CD14-positive monocyte (primary cell): ENCODE data around the gene DSCAML1. TPM values are rescaled to one million over a fixed set of nuclear protein-coding genes. Genes with fewer than 3 reads are reported as not detected.

Source experiments
- DNase-seq, 3 donors: peaks; one replicate each; pipeline ENCODE4 v3.0.0-alpha.2; 2011 to 2022
- H2AFZ ChIP-seq: 2 replicates; pipeline ENCODE4 v1.6.0; 2012; ENCODE audit warnings: mild to moderate bottlenecking, low read depth, low read length, inconsistent platforms; ENCODE audit not compliant: insufficient read depth, poor library complexity, severe bottlenecking
- H3K27ac ChIP-seq, 2 donors: 1 replicate in 1 of 2; 2 replicates in 1 of 2; pipeline ENCODE4 v1.5.1; 2012 to 2013; ENCODE audit warnings: low read length in 2 of 2, control low read depth in 1 of 2, inconsistent platforms in 1 of 2, low read depth in 1 of 2, mild to moderate bottlenecking in 1 of 2
- H3K27me3 ChIP-seq, 2 donors: one replicate each; pipeline versions ENCODE4 v1.6.0 to v1.6.1; 2011 to 2013; ENCODE audit warnings: low read length in 2 of 2; ENCODE audit not compliant: control insufficient read depth in 2 of 2, insufficient read depth in 2 of 2
- H3K36me3 ChIP-seq, 2 donors: replicated peaks in 1 of 2; 1 replicate in 1 of 2; 2 replicates in 1 of 2; pipeline versions ENCODE4 v1.5.1 to v1.6.1; 2012 to 2013; ENCODE audit warnings: low read length in 2 of 2, control low read depth in 1 of 2, inconsistent platforms in 1 of 2, mild to moderate bottlenecking in 1 of 2; ENCODE audit not compliant: insufficient read depth in 2 of 2, control insufficient read depth in 1 of 2
- H3K4me1 ChIP-seq, 2 donors: 1 replicate in 1 of 2; 2 replicates in 1 of 2; pipeline versions ENCODE4 v1.5.1 to v1.6.1; 2012 to 2013; ENCODE audit warnings: low read length in 2 of 2, control low read depth in 1 of 2, inconsistent platforms in 1 of 2, mild to moderate bottlenecking in 1 of 2, moderate library complexity in 1 of 2; ENCODE audit not compliant: insufficient read depth in 2 of 2, control insufficient read depth in 1 of 2
- H3K4me2 ChIP-seq: replicated peaks from 2 replicates; pipeline ENCODE3; 2012; ENCODE audit warnings: low read length, moderate library complexity, mild to moderate bottlenecking; ENCODE audit not compliant: poor library complexity, severe bottlenecking; ENCODE audit errors: extremely low read depth
- H3K4me3 ChIP-seq, 3 experiments: fragments of 200-600 bp in 1 of 3; sonication (generic) in 1 of 3; replicated peaks in 1 of 3; 1 replicate in 2 of 3; 2 replicates in 1 of 3; pipeline ENCODE4 v1.5.1; 2011 to 2013; ENCODE audit warnings: low read length in 3 of 3, mild to moderate bottlenecking in 3 of 3, control low read depth in 2 of 3, low read depth in 2 of 3, inconsistent platforms in 1 of 3, moderate library complexity in 1 of 3
- H3K79me2 ChIP-seq: 2 replicates; pipeline ENCODE4 v1.6.0; 2012; ENCODE audit warnings: mild to moderate bottlenecking, control low read depth, inconsistent platforms, low read length, moderate library complexity; ENCODE audit not compliant: insufficient read depth
- H3K9ac ChIP-seq: 2 replicates; pipeline ENCODE4 v1.6.0; 2017; ENCODE audit warnings: low read length, mild to moderate bottlenecking; ENCODE audit not compliant: insufficient read depth, poor library complexity, severe bottlenecking
- H3K9me3 ChIP-seq, 2 donors: replicated peaks in 1 of 2; 1 replicate in 1 of 2; 2 replicates in 1 of 2; pipeline versions ENCODE4 v1.5.1 to v1.6.1; 2012 to 2013; ENCODE audit warnings: low read length in 2 of 2, control low read depth in 1 of 2; ENCODE audit not compliant: control insufficient read depth in 1 of 2, insufficient read depth in 1 of 2
- H4K20me1 ChIP-seq: 2 replicates; pipeline ENCODE4 v1.6.0; 2012; ENCODE audit warnings: mild to moderate bottlenecking, low read length, control low read depth, moderate library complexity; ENCODE audit not compliant: insufficient read depth
- H3K27ac Mint-ChIP-seq, 7 donors: one replicate each; pipeline ENCODE4 v1.8.0; 2020; ENCODE audit warnings: mild to moderate bottlenecking in 7 of 7, mixed read lengths in 7 of 7, moderate library complexity in 6 of 7, inconsistent platforms in 2 of 7
- H3K27me3 Mint-ChIP-seq, 3 donors: one replicate each; pipeline ENCODE4 v1.8.0; 2021 to 2022; ENCODE audit warnings: low read depth in 3 of 3, mild to moderate bottlenecking in 3 of 3, mixed read lengths in 3 of 3, moderate library complexity in 3 of 3, inconsistent platforms in 1 of 3
- H3K36me3 Mint-ChIP-seq, 2 donors: one replicate each; pipeline ENCODE4 v1.8.0; 2020; ENCODE audit warnings: mixed read lengths in 2 of 2, inconsistent platforms in 1 of 2, mild to moderate bottlenecking in 1 of 2
- H3K4me1 Mint-ChIP-seq: one replicate; pipeline ENCODE4 v1.8.0; 2020; ENCODE audit warnings: mild to moderate bottlenecking, mixed read lengths
- H3K4me3 Mint-ChIP-seq, 2 donors: one replicate each; pipeline ENCODE4 v1.8.0; 2020; ENCODE audit warnings: mild to moderate bottlenecking in 2 of 2, mixed read lengths in 2 of 2, moderate library complexity in 1 of 2
- H3K9me3 Mint-ChIP-seq, 7 donors: one replicate each; pipeline ENCODE4 v1.8.0; 2020 to 2022; ENCODE audit warnings: mixed read lengths in 7 of 7, mild to moderate bottlenecking in 6 of 7, moderate library complexity in 6 of 7, inconsistent platforms in 2 of 7
- CTCF ChIP-seq: fragments of 200-600 bp; IDR thresholded peaks from one replicate; pipeline ENCODE4 v1.8.0; 2022; ENCODE audit warnings: antibody characterized with exemption, mild to moderate bottlenecking
- WGBS: methylation state at CpG from one replicate; pipeline ENCODE4 v1.1.5; 2013; ENCODE audit warnings: missing lambda C conversion rate; ENCODE audit not compliant: insufficient coverage; 5-methylcytosine and 5-hydroxymethylcytosine counted together
- intact Hi-C, 2 donors: fragments of 100-400 bp; cut with micrococcal nuclease; formaldehyde crosslinking; loops; one replicate each; pipeline versions ENCODE4 v1.15.0 to v1.15.1; 2023
- polyA plus RNA-seq, 3 donors: library from polyadenylated mRNA; depleted of rRNA in 1 of 3; unstranded in 2 of 3; stranded (reverse) in 1 of 3; fragments of 300-500 nt in 2 of 3; fragments of >200 nt in 1 of 3; fragmentation: Illumina TruSeq in 2 of 3; gene quantifications; 1 replicate in 2 of 3; 2 replicates in 1 of 3; pipeline ENCODE4 v1.2.3, GENCODE V29; 2012 to 2021

Gene DSCAML1
- polyA plus RNA-seq, 3 donors, result not detected

DNA sequence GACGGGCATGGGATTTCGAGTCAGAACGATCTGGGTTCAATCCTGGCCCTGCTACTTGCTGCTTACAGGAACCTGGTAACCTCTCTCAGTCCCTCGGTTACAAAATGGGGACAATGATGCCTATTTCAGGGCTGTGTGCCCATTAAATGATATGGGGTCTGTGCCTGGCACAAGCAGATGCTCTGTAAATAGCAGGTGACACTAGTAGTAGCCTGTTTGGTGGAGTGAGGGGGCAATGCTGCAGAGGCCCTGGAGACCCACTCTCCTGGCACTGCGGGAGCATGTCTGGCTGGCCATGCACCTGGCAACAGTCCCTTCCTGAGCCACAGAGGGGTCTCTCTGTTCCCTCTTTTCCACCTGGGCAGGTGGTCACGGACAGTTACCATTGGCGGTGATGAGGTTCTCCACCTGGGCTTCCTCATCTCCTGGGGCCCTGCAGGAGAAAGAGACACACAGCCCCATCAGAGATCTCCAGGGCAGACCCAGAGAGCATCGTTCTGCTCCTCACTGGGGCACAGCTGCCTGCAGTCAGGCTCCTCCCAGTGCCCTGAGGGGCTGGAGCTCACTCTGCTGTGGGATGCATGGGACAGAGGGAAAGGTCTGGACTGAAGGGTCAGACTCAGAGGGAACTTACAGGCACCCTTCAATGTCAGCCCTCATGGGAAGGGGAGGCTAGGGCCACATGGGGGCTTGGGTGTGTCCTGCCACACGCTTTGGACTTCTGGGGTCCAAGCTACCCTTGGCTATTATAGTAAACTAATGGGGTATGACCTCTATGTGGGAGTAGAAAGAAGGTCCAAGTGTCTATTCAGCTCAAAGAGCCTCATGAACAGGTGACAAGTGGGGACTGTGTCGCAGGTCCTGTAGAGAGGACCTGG, 43.2 kb upstream of the DSCAML1 start:
- H2AFZ ChIP-seq, result no peak overlapping the region
- 95% methylated on average over 9 of the region's 10 CpGs for WGBS
- no peak for DNase-seq

More for the DNA sequence above, 43.2 kb upstream of the DSCAML1 start:
- no peak for TF ChIP-seq CTCF
- H3K9me3 Mint-ChIP-seq, result no peaks in the 10 kb centered on the region
- peaks cover 88% of the 10 kb centered on the region for H3K4me1 Mint-ChIP-seq
- Histone ChIP-seq H3K4me1 (peaks cover 88 to 89% of the 10 kb centered on the region in 2 donors), H3K36me3 (no peaks in the 10 kb centered on the region), H3K4me2 (no peak overlapping the region), H4K20me1 (no peaks in the 10 kb centered on the region), H3K27me3 (no peaks in the 10 kb centered on the region), H3K27ac (peak overlapping the region; percentile 96 to 99), H3K4me3 (no peak overlapping the region), H3K9me3 (no peaks in the 10 kb centered on the region), H3K9ac (no peak overlapping the region), H3K79me2 (peaks cover 8% of the 10 kb centered on the region)
- no peak overlapping the region for H3K4me3 Mint-ChIP-seq
- peaks cover 0 to 4% (median 0%) of the 10 kb centered on the region in 3 donors for H3K27me3 Mint-ChIP-seq
- intact Hi-C loops, result loop anchor here in 1 of 2 donors (5.0 to 10.0 kb wide), 3 partner anchors 33 to 305 kb away; partner anchors contain the start of gene IL10RA
- H3K36me3 Mint-ChIP-seq, result peaks cover 6 to 24% of the 10 kb centered on the region in 2 donors
- H3K27ac Mint-ChIP-seq, result peak overlapping the region; percentile 98 to 100 (median 99)
